GM23248 (cell line): Measurements from ENCODE around the gene CMSS1. TPM values are rescaled to one million over a fixed set of nuclear protein-coding genes. Genes with fewer than 3 reads are reported as not detected.

Experiments used
- DNase-seq: peaks from one replicate; pipeline ENCODE4 v3.0.0-alpha.2; 2015
- H2AFZ ChIP-seq: fragments of 200-600 bp; sonication (generic); 2 replicates; pipeline ENCODE4 v1.6.1; 2016; ENCODE audit warnings: antibody characterized with exemption
- H3F3A ChIP-seq: fragments of 200-600 bp; sonication (generic); 2 replicates; pipeline ENCODE4 v1.6.1; 2016; ENCODE audit warnings: mild to moderate bottlenecking, antibody characterized with exemption, mixed run types; ENCODE audit not compliant: insufficient read depth
- H3K27ac ChIP-seq: fragments of 200-600 bp; sonication (generic); 2 replicates; pipeline ENCODE4 v1.5.1; 2016; ENCODE audit warnings: mild to moderate bottlenecking
- H3K27me3 ChIP-seq: fragments of 200-600 bp; sonication (generic); replicated peaks from 2 replicates; pipeline ENCODE4 v1.6.1; 2016; ENCODE audit warnings: mild to moderate bottlenecking; ENCODE audit not compliant: insufficient read depth
- H3K36me3 ChIP-seq: fragments of 200-600 bp; sonication (generic); 2 replicates; pipeline ENCODE4 v1.6.1; 2016; ENCODE audit warnings: low read depth, mild to moderate bottlenecking
- H3K4me1 ChIP-seq: fragments of 200-600 bp; sonication (generic); 2 replicates; pipeline ENCODE4 v1.6.1; 2016; ENCODE audit warnings: mild to moderate bottlenecking; ENCODE audit not compliant: insufficient read depth
- H3K4me2 ChIP-seq: fragments of 200-600 bp; sonication (generic); one replicate; pipeline ENCODE4 v1.6.1; 2016; ENCODE audit warnings: mild to moderate bottlenecking; ENCODE audit not compliant: unreplicated experiment
- H3K4me3 ChIP-seq: fragments of 200-600 bp; sonication (generic); 2 replicates; pipeline ENCODE4 v1.5.1; 2016; ENCODE audit warnings: mild to moderate bottlenecking
- H3K79me2 ChIP-seq: fragments of 200-600 bp; sonication (generic); 2 replicates; pipeline ENCODE4 v1.6.1; 2016; ENCODE audit warnings: mild to moderate bottlenecking; ENCODE audit not compliant: insufficient read depth
- H3K9ac ChIP-seq: fragments of 200-600 bp; sonication (generic); 2 replicates; pipeline ENCODE4 v1.6.1; 2016; ENCODE audit warnings: mild to moderate bottlenecking
- H3K9me2 ChIP-seq: fragments of 200-600 bp; sonication (generic); 2 replicates; pipeline ENCODE4 v1.6.1; 2016; ENCODE audit warnings: mixed run types, mild to moderate bottlenecking, moderate library complexity; ENCODE audit not compliant: insufficient read depth
- H3K9me3 ChIP-seq: fragments of 200-600 bp; sonication (generic); one replicate; pipeline ENCODE4 v1.6.1; 2017; ENCODE audit warnings: low read depth
- H4K20me1 ChIP-seq: fragments of 200-600 bp; sonication (generic); 2 replicates; pipeline ENCODE4 v1.6.0; 2016; ENCODE audit not compliant: insufficient read depth
- EZH2 ChIP-seq: fragments of 200-600 bp; sonication (generic); IDR thresholded peaks from 2 replicates; pipeline ENCODE4 v1.6.1; 2018; ENCODE audit warnings: antibody characterized with exemption, mild to moderate bottlenecking; ENCODE audit not compliant: insufficient read depth, poor library complexity, severe bottlenecking
- EZH2phosphoT487 ChIP-seq: fragments of 200-600 bp; sonication (generic); IDR thresholded peaks from 2 replicates; pipeline ENCODE4 v1.6.1; 2018; ENCODE audit warnings: antibody characterized with exemption, moderate library complexity, mild to moderate bottlenecking, low read depth; ENCODE audit not compliant: insufficient read depth
- WGBS, 2 experiments: methylation state at CpG; one replicate each; pipeline ENCODE4 v1.1.6; 2015 to 2017; ENCODE audit warnings: low lambda C conversion rate in 2 of 2, low coverage in 1 of 2; ENCODE audit errors: missing lambda C conversion rate in 2 of 2; 5-methylcytosine and 5-hydroxymethylcytosine counted together
- in situ Hi-C: fragments of 300-500 bp; cut with MboI; formaldehyde crosslinking; loops from 2 replicates; pipeline ENCODE4 v1.15.0; 2020
- polyA plus RNA-seq: library from polyadenylated mRNA; unstranded; fragments of >200 nt; fragmentation: Nextera tagmentation; extraction: Ambion mirVana; gene quantifications from 2 replicates; pipeline ENCODE4 v1.2.1, GENCODE V29; 2016
- total RNA-seq: library from RNA; depleted of rRNA; stranded (reverse); fragments of >200 nt; shearing (Covaris generic); gene quantifications from 2 replicates; pipeline ENCODE4 v1.2.3, GENCODE V29; 2014

CMSS1 gene
- total and polyA plus RNA-seq, 2 experiments from 2014 or later: 17.2 to 26.6 TPM

- H3K79me2 ChIP-seq: no peaks in the 10 kb centered on the region
- peak overlapping the region; percentile 37 for H3K9ac ChIP-seq
- no peaks in the 10 kb centered on the region for H3K9me3 ChIP-seq
- H3K36me3 ChIP-seq: no peaks in the 10 kb centered on the region
- H3F3A ChIP-seq: peaks cover 23% of the 10 kb centered on the region
- H2AFZ ChIP-seq: no peak overlapping the region
- no peaks in the 10 kb centered on the region for H4K20me1 ChIP-seq
- H3K27me3 ChIP-seq: no peaks in the 10 kb centered on the region
- H3K9me2 ChIP-seq: no peaks in the 10 kb centered on the region
- 28 to 30% methylated on average over 5 of the region's 5 CpGs for WGBS, 2 experiments
- H3K4me2 ChIP-seq: peak overlapping the region; percentile 63
- H3K4me3 ChIP-seq: peak overlapping the region; percentile 14; the same call in 1 of the 2 replicates
- TF ChIP-seq EZH2 (no peak), EZH2phosphoT487 (no peak)
- in situ Hi-C loops: no loop called here
- peak overlapping the region; percentile 66 for H3K27ac ChIP-seq
- peaks cover 28% of the 10 kb centered on the region for H3K4me1 ChIP-seq
- peak; percentile 83 for DNase-seq
Observed at GRCh38 chr3:100032243-100032642, 214.6 kb downstream of the CMSS1 start.

- no peak overlapping the region for H3K4me3 ChIP-seq
- 5 to 8% methylated on average over 1 of the region's 1 CpG for WGBS, 2 experiments
- H3K4me2 ChIP-seq: peak overlapping the region; percentile 63
- H4K20me1 ChIP-seq: no peaks in the 10 kb centered on the region
- H3K9me2 ChIP-seq: no peaks in the 10 kb centered on the region
- TF ChIP-seq EZH2 (no peak), EZH2phosphoT487 (no peak)
- in situ Hi-C loops: no loop called here
- no peaks in the 10 kb centered on the region for H3K9me3 ChIP-seq
- no peaks in the 10 kb centered on the region for H3K27me3 ChIP-seq
- no peak overlapping the region for H2AFZ ChIP-seq
- H3K4me1 ChIP-seq: peaks cover 28% of the 10 kb centered on the region
- DNase-seq: peak; percentile 37
- no peaks in the 10 kb centered on the region for H3K79me2 ChIP-seq
- H3K36me3 ChIP-seq: no peaks in the 10 kb centered on the region
- peaks cover 23% of the 10 kb centered on the region for H3F3A ChIP-seq
- peak overlapping the region; percentile 66 for H3K27ac ChIP-seq
- H3K9ac ChIP-seq: no peak overlapping the region
Observed at GRCh38 chr3:100033184-100033583, 215.5 kb downstream of the CMSS1 start.

- H3K79me2 ChIP-seq: no peaks in the 10 kb centered on the region
- H3K9me3 ChIP-seq: no peaks in the 10 kb centered on the region
- no peaks in the 10 kb centered on the region for H3K27me3 ChIP-seq
- peaks cover 28% of the 10 kb centered on the region for H3K4me1 ChIP-seq
- H3K27ac ChIP-seq: no peak overlapping the region
- H4K20me1 ChIP-seq: no peaks in the 10 kb centered on the region
- DNase-seq: peak; percentile 4
- in situ Hi-C loops: no loop called here
- H3K9ac ChIP-seq: no peak overlapping the region
- WGBS, 2 experiments: 90 to 95% methylated on average over 3 of the region's 3 CpGs
- no peaks in the 10 kb centered on the region for H3K36me3 ChIP-seq
- H3F3A ChIP-seq: peaks cover 25% of the 10 kb centered on the region
- H3K9me2 ChIP-seq: no peaks in the 10 kb centered on the region
- TF ChIP-seq EZH2phosphoT487 (no peak), EZH2 (no peak)
- H2AFZ ChIP-seq: no peak overlapping the region
- no peak overlapping the region for H3K4me3 ChIP-seq
- peak overlapping the region; percentile 63 for H3K4me2 ChIP-seq
Observed at GRCh38 chr3:100033903-100034471, 216.3 kb downstream of the CMSS1 start.

GRCh38 chr3:100039075-100039474, 221.4 kb downstream of the CMSS1 start:
- no peak overlapping the region for H3K9ac ChIP-seq
- H3K27ac ChIP-seq: no peak overlapping the region
- no peaks in the 10 kb centered on the region for H3K36me3 ChIP-seq
- no peak for DNase-seq
- no peak overlapping the region for H3K4me3 ChIP-seq
- peaks cover 42% of the 10 kb centered on the region for H3K4me1 ChIP-seq
- in situ Hi-C loops: no loop called here
- H2AFZ ChIP-seq: no peak overlapping the region
- H3K9me2 ChIP-seq: no peaks in the 10 kb centered on the region
- H3F3A ChIP-seq: peaks cover 53% of the 10 kb centered on the region
- no peaks in the 10 kb centered on the region for H4K20me1 ChIP-seq
- H3K9me3 ChIP-seq: no peaks in the 10 kb centered on the region
- H3K79me2 ChIP-seq: no peaks in the 10 kb centered on the region
- no peaks in the 10 kb centered on the region for H3K27me3 ChIP-seq
- TF ChIP-seq EZH2phosphoT487 (no peak), EZH2 (no peak)
- H3K4me2 ChIP-seq: no peak overlapping the region
